Activated B cell treated with CpG ODN at 0.5 μM for 24 hours (primary cell): ENCODE results near the gene IKBKE. TPM values are rescaled to one million over a fixed set of nuclear protein-coding genes. Genes with fewer than 3 reads are reported as not detected.

Source experiments
- ATAC-seq: fragments of 200-7000 bp; cut with Tn5 transposase; one replicate; pipeline ENCODE4 v1.10.0; 2021; ENCODE audit warnings: low read depth, mild to moderate bottlenecking, moderate library complexity
- CTCF ChIA-PET: fragments of 350-600 bp; sonication (Branson Sonifier 250); formaldehyde crosslinking; loops from one replicate; lab custom pipeline; 2021; ENCODE audit warnings: antibody characterized with exemption; lab: Charles Lee
- POLR2A ChIA-PET: fragments of 350-600 bp; sonication (Branson Sonifier 250); formaldehyde crosslinking; loops from one replicate; lab custom pipeline; 2021; ENCODE audit warnings: antibody characterized with exemption; lab: Charles Lee
- DNase-seq: peaks from one replicate; pipeline ENCODE4 v3.0.0; 2022
- H3K27ac Mint-ChIP-seq: one replicate; pipeline ENCODE4 v1.8.0; 2020; ENCODE audit warnings: mixed read lengths
- H3K27me3 Mint-ChIP-seq: one replicate; pipeline ENCODE4 v1.8.0; 2021; ENCODE audit warnings: mixed read lengths
- H3K36me3 Mint-ChIP-seq: one replicate; pipeline ENCODE4 v1.8.0; 2021; ENCODE audit warnings: low read depth, mixed read lengths
- H3K4me1 Mint-ChIP-seq: one replicate; pipeline ENCODE4 v1.8.0; 2021; ENCODE audit warnings: mixed read lengths
- H3K4me3 Mint-ChIP-seq: one replicate; pipeline ENCODE4 v1.8.0; 2020; ENCODE audit warnings: mild to moderate bottlenecking, mixed read lengths
- H3K9me3 Mint-ChIP-seq: one replicate; pipeline ENCODE4 v1.8.0; 2020; ENCODE audit warnings: mixed read lengths
- CTCF ChIP-seq: fragments of 200-600 bp; IDR thresholded peaks from one replicate; pipeline ENCODE4 v1.8.0; 2022; ENCODE audit warnings: antibody characterized with exemption, mild to moderate bottlenecking
- intact Hi-C: fragments of 100-400 bp; cut with micrococcal nuclease; formaldehyde crosslinking; loops from one replicate; pipeline ENCODE4 v1.15.1; 2024
- total RNA-seq: library from RNA; stranded (reverse); gene quantifications from 2 replicates; pipeline ENCODE4 v1.2.3, GENCODE V29; 2022

The IKBKE gene
- total RNA-seq, 1 donor from 2014 or later: 56.3 TPM

GRCh38 chr1:206518206-206518605 lies 47.9 kb downstream of the IKBKE start:
- peaks cover 8% of the 10 kb centered on the region for H3K4me1 Mint-ChIP-seq
- no peaks in the 10 kb centered on the region for H3K9me3 Mint-ChIP-seq
- H3K4me3 Mint-ChIP-seq: no peak overlapping the region
- DNase-seq (no peak), ATAC-seq (no peak)
- H3K36me3 Mint-ChIP-seq: no peaks in the 10 kb centered on the region
- intact Hi-C loops: no loop called here
- ChIA-PET CTCF (interaction anchor here (1.3 to 1.8 kb wide), 2 partner anchors 38 to 65 kb away, joined by 6 read pairs; no protein-coding TSS in a partner anchor), POLR2A (interaction anchor here (0.6 kb wide), 1 partner anchor 22 kb away, joined by 4 read pairs; no protein-coding TSS in a partner anchor)
- H3K27ac Mint-ChIP-seq: no peak overlapping the region
- TF ChIP-seq CTCF: no peak
- no peaks in the 10 kb centered on the region for H3K27me3 Mint-ChIP-seq

- CTCF ChIA-PET: interaction anchor here (1.8 kb wide), 1 partner anchor 65 kb away, joined by 6 read pairs; no protein-coding TSS in a partner anchor
- Mint-ChIP-seq H3K36me3 (no peaks in the 10 kb centered on the region), H3K27ac (no peak overlapping the region), H3K9me3 (no peaks in the 10 kb centered on the region), H3K27me3 (no peaks in the 10 kb centered on the region), H3K4me3 (no peak overlapping the region), H3K4me1 (peaks cover 8% of the 10 kb centered on the region)
- DNase-seq (no peak), ATAC-seq (no peak)
- POLR2A ChIA-PET: interaction anchor here (0.6 kb wide), 1 partner anchor 23 kb away, joined by 4 read pairs; no protein-coding TSS in a partner anchor
- no peak for TF ChIP-seq CTCF
- intact Hi-C loops: no loop called here
Observed at GRCh38 chr1:206518743-206519142, 48.5 kb downstream of the IKBKE start.

GRCh38 chr1:206521127-206521526 lies 50.9 kb downstream of the IKBKE start:
- intact Hi-C loops: no loop called here
- POLR2A ChIA-PET: interaction anchor here (1.3 kb wide), 1 partner anchor 59 kb away, joined by 5 read pairs; no protein-coding TSS in a partner anchor
- DNase-seq: no peak
- no peaks in the 10 kb centered on the region for H3K9me3 Mint-ChIP-seq
- H3K4me3 Mint-ChIP-seq: no peak overlapping the region
- ATAC-seq: no peak
- no peak for TF ChIP-seq CTCF
- no peaks in the 10 kb centered on the region for H3K36me3 Mint-ChIP-seq
- H3K4me1 Mint-ChIP-seq: peaks cover 3% of the 10 kb centered on the region
- no peaks in the 10 kb centered on the region for H3K27me3 Mint-ChIP-seq
- H3K27ac Mint-ChIP-seq: no peak overlapping the region
- CTCF ChIA-PET: no interaction called here

GRCh38 chr1:206521694-206522402 lies 51.6 kb downstream of the IKBKE start:
- TF ChIP-seq CTCF: no peak
- ChIA-PET CTCF (interaction anchor here (1.2 kb wide), 1 partner anchor 23 kb away, joined by 4 read pairs; no protein-coding TSS in a partner anchor), POLR2A (interaction anchor here (1.3 kb wide), 1 partner anchor 58 kb away, joined by 5 read pairs; no protein-coding TSS in a partner anchor)
- H3K4me3 Mint-ChIP-seq: no peak overlapping the region
- ATAC-seq (no peak), DNase-seq (no peak)
- no peaks in the 10 kb centered on the region for H3K36me3 Mint-ChIP-seq
- intact Hi-C loops: no loop called here
- H3K27me3 Mint-ChIP-seq: no peaks in the 10 kb centered on the region
- H3K27ac Mint-ChIP-seq: no peak overlapping the region
- H3K9me3 Mint-ChIP-seq: no peaks in the 10 kb centered on the region
- H3K4me1 Mint-ChIP-seq: no peaks in the 10 kb centered on the region

- no peak for TF ChIP-seq CTCF
- no peaks in the 10 kb centered on the region for H3K4me1 Mint-ChIP-seq
- H3K27me3 Mint-ChIP-seq: no peaks in the 10 kb centered on the region
- ATAC-seq (peak; percentile 14), DNase-seq (no peak)
- H3K27ac Mint-ChIP-seq: no peak overlapping the region
- H3K9me3 Mint-ChIP-seq: no peaks in the 10 kb centered on the region
- CTCF ChIA-PET: no interaction called here
- H3K36me3 Mint-ChIP-seq: no peaks in the 10 kb centered on the region
- intact Hi-C loops: no loop called here
- POLR2A ChIA-PET: no interaction called here
- H3K4me3 Mint-ChIP-seq: no peak overlapping the region
Observed at GRCh38 chr1:206524739-206525364, 54.6 kb downstream of the IKBKE start.
